Caki2 (cell line): ENCODE results near the gene CRY2. TPM values are rescaled to one million over a fixed set of nuclear protein-coding genes. Genes with fewer than 3 reads are reported as not detected.
"Not testable (repeated sequence)": the region's sequence is repeated elsewhere in the genome, so short reads cannot be mapped to it uniquely, and the experiment has no call there.

ENCODE experiments used
- DNase-seq: peaks from one replicate; pipeline ENCODE4 v3.0.0-alpha.2; 2015; ENCODE audit warnings: low read depth
- in situ Hi-C: cut with HindIII; loops from 2 replicates; pipeline ENCODE4 v1.10.0; 2016; ENCODE audit warnings: low sequenced_read_pairs, low pct_unique_long_range_greater_than_20kb, mixed read lengths
- total RNA-seq: library from RNA; depleted of rRNA; stranded (reverse); fragments of >200 nt; shearing (Covaris generic); gene quantifications from 2 replicates; pipeline ENCODE4 v1.2.3, GENCODE V29; 2014; ENCODE audit warnings: low replicate concordance

CRY2 gene
- total RNA-seq, 1 experiment from 2014 or later = 6.9 TPM

DNA sequence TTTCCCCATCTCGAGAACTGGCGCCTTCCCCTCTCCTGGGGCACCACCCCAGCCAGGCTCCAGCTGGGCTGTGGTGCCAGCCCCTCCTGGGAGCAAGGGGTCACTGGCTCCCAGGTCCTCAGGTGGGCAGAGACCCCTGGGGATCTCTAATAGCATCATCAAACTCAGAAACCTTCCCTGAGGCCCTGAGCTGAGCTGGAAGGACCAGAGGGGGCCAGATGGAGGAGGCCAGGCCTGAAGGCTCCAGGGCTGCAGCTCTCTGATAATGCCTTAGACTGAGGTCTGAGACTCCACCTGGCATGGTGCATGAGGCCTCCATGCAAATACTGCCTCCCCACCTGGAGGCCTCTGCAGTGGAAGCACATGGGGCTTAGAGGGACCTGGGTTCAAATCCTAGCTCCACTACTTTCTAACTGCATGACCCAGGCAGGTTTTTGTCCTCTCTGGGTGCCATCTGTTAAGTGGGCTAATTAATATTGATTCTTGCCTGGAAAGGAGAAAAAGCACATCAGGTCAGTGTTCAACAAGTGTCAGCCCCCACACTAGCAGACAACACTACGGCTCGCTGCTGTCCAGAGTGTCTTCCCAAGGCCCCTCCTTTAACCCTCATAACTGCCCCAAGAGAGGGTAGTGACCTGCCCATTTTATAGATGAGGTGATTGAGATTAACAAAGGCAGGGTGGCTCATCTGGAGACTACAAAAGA lies 39.7 kb downstream of the CRY2 start:
- in situ Hi-C loops = no loop called here
- no peak for DNase-seq

DNA sequence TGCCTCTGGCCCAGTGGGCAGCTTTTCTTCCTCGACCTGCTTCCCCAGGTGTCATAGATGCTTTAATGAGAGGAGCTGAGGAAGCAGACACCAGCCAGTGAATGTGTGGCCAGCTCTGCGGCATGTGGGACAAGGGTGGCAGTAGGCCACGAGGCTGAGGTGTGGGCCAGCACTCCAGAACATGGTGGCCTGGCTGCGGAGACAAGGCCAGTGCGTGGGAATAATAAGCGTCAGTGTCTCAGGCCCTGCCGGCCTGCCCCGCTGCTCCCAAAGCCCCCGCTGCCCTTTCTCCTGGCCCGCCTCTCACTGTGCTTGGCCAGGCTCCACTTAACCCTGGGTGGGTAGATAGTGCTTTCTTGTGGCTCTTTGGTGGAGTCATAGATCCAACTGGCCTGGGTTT lies 40.3 kb downstream of the CRY2 start:
- in situ Hi-C loops = no loop called here
- DNase-seq = no peak

DNA sequence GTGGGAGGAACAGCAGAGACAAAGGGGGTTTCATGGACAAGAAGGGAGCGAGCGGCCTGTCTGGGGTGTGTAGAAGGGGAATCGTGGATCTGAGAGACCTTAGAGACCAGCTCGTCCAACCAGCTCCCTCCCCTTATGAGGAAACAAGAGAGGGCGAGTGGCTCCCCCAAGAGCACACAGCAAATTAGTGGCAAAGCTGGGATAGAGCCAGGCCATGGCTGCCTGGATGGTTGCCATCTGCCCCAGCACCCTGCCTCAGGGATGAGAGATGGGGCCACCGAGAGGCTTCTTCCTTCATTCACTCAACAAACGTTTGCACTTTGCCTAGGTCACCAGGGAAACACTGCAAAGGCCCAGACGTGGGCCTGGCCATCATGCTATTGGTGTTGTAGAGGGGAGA lies 42.3 kb downstream of the CRY2 start:
- in situ Hi-C loops = no loop called here
- no peak for DNase-seq

DNA sequence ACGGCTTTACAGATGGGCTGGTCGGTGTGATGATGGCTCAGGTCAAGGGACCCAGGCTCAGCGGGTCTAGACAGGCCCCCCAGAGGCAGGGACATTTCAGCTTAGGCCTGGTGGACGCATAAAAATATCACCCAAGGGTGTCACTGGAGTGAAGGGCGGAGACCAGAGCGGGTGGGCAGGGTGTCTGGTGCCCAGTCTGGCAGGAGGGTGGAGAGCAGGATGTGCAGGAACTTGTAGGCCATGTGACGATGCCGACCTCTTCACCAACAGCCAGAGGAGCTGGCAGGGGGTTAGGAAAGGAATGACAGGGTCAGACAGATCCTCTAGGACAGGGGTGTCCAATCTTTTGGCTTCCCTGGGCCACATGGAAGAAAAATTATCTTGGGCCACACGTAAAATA lies 42.7 kb downstream of the CRY2 start:
- in situ Hi-C loops = no loop called here
- DNase-seq = no peak

DNA sequence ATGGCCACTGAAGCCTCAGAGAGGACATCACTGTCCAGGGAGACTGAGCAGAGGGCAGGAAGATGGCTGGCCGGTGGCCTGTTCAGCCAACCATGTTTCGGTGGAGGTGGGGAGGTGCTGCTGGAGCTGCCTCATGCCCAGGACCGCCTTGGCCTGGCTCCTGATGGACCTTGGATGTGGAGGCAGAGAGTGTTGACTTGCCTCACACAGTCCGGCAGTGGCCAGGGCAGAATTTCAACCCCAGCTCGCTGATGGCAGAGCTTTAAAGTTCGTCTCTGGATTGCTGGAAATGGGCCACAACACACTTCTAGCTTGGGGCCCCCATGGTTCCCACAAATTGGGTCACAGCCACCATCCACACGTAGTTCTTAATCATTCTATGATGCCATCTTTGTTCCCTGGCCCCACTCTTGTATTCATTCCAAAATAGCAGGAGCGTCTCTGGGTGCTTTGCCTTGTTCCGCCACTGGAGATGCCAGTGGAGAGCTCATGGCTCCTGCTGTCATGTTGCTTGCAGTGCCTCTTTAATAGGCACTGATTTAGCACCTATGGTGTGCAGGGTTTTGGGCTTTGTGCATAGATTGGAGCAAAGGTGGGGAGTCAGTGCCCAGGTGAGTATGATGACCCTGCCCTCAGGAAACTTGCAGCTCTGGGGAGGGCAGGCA lies 43.7 kb downstream of the CRY2 start:
- DNase-seq = no peak
- in situ Hi-C loops = no loop called here

DNA sequence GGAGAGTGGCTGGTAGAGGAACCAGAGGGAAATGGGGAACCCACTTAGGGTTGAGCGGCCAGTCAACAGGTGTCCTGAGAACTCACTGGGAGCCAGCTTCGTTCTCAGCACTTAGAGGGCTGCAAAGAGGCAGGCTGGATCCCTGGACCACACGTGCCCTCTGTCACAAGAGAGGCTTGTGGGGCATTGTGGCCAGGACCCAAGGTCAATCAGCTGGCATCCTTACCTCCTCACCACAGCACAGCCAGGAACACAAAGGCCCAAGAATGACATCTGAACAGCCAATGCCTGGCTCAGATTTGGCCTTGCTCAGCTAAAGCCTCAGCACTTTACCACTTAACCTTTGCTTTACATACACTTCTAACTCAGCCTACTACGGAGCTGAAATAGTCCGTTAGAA lies 45.6 kb downstream of the CRY2 start:
- DNase-seq = no peak
- in situ Hi-C loops = no loop called here

DNA sequence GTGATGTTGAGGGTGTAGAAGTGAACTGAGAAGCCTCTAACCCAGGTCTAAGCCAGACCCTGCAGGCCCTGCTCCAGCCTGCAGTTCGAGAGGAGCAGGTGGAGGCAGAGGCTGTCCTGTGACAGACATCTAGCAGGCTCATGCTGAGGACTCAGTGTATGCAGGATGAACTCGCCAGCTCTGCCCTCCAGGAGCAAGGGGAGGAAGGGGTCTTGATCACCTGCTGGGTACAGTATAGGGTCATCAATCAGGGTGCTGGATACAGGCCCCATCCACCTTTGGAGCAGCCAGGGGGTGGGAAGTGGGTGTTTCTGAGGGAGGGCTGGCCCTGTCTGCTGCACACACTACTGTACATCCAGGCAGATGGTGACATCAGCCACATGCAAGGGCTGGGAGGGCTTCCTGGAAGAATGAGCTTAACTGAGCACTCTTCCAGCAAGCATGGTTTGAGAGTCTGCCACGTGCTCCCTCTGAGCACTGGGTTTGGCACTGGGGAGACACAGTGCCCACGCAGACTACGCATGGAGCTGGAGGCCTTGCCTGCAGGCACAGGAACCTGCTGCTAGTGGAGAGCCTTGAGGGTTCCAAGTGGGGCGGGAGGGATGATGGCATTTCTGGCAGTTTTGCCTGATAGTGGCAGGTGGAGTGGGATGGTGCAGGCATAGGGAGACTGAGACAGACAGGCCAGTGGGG lies 47.4 kb downstream of the CRY2 start:
- in situ Hi-C loops = no loop called here

DNA sequence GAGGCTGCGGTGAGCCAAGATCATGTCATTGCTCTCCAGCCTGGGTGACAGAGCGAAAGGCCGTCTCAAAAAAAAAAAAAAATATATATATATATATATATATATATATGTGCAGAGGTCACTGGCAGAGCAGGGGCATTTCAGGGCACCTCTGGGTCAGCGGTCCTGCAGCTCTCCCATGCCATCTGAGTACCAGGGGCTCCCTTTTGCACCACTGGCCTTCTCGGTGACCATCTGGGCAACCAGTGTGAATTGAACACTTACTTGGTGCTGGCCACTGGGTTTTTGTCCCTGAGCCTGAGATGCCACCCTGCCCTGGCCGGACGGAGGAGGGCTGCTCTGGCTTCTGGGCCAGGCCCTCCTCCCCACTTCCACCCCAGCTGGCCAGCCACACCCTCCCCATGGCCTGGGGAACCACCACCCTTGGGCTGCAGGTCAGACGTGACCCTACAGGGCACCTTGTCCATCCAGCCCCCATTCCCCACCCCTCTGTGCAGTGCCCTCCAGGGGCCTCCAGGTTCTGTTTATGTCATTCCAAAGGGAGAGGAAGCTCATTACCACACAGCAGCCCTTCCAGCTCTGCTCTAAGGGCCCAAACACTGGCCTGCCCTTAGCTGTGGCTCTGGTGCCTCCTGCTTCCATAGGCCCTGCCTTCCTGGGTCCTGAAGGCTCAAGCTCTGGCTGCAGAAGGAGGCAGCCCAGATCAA lies 48.4 kb downstream of the CRY2 start:
- no peak for DNase-seq
- in situ Hi-C loops = no loop called here

More for the DNA sequence above, 47.4 kb downstream of the CRY2 start:
- DNase-seq = no peak

DNA sequence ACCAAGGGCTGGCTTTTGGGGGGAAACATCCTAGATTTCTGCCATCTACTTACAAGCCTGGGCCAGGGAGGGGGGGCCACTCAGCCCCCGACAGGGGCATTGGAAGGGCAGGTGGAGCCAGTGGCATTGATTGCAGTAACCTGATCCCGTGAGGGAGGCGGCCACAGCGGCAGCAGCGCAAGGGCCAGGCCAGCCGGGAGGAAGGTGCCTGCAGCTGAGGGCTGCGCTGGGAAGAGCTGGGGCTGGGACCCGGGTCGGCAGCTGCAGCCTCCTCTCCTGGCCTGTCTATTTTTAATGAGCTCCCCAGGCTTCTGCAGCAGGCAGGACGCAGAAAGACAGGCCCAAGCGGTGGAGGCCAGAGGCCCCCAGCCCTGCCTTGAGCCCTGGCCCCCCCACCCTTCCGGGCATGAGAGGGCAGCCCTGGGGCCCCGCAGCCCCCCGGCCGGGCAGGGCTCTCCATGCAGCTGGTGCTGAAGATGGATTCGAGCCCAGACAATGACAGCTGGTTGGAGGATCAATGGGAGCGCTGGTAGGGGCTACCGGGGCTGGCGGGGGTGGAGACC lies 49.2 kb downstream of the CRY2 start:
- DNase-seq = no peak
- in situ Hi-C loops = no loop called here

DNA sequence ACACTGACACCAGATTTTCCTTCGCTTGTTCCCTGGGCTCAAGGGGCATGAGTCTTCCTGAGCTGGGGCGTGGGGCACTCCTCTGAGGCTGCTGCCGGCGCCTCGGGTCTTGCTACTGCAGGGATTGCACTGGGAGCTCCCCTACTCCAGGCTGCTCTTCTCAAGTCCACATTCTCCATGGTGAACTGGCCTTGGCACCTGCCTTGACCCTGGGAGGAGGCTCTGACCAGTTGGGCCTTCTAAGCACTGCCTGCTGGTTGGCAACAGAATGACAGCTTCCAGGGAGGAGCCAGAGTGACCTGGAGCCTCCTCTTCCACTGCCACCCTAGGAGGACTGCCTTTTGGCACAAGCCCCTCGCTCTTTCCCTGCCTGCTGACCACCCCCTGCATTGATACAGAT lies 50.3 kb downstream of the CRY2 start:
- DNase-seq = no peak
- in situ Hi-C loops = no loop called here

DNA sequence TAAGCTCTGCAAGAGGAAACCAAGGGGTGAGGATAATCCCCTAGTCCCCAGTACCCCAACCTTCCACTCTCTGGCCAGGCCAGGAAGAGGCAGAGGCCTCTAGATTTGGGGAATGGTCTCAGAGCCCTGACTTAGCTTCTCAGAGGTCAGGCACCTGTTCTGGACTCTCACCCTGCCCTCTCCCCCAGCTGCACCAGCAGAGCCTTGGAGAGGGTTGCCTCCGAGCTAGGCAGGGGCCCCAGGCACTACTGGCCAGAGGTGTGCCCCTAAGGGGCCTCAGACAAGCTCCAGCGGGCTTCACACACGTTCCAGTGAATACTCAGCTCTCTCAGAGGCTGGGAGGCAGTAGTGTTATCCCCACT lies 51.8 kb downstream of the CRY2 start:
- no peak for DNase-seq
- in situ Hi-C loops = no loop called here

DNA sequence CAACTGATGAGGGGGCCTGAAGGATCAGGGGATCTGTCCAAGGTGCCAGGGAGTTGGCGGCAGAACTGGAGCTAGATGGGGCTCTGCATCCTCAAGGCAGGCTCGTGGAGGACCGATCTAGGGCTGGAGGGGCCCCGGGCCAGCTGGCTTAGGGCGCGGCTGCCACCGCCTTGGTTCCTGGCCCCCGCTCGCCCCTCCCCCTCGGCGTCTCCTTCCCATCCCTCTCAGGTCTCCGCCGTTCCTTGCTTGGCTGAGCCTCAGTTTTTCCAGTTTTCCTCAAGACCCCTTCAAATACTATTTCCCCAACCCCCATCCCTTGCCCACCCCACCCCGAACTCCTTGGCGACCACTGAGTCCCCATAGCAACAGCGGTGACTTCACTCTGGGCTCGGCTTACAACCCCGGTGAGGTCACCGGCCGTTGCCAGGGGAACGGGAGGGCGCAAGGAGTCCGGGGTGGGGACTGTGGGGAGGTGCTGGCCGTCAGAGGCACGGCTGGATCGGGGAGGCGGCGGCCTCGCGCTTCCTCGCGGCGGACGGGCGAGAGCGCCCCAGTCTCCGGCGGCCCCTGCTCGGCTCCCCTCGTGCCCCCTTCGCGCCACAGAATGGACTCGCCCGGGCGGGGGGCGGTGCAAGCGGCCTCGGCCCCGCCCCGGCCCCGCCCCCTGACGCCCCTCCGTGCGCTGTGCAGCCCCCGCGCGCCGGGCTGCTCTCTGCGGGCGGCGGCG lies 52.3 kb downstream of the CRY2 start:
- DNase-seq = peak; percentile 80
- in situ Hi-C loops = no loop called here

DNA sequence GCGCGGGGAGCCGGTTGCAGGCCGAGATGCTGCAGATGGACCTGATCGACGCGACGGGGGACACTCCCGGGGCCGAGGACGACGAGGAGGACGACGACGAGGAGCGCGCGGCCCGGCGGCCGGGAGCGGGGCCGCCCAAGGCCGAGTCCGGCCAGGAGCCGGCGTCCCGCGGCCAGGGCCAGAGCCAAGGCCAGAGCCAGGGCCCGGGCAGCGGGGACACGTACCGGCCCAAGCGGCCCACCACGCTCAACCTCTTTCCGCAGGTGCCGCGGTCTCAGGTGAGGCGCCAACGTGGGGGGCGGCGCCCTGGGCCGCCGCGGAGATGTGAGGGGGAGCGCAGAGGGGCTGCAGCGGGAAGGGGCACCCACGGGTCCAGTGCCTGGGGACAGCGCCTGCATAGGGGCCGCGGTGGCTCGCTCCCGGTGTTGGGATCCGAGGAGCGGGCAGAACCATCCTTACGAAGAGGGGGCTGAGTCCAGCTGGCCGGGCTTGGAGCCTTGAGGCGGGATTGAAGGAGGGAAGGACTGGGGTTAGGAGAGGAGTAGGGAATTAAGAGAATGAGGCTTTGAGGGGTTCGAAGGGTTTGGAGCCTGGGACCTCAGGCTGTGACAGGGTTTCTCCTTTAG lies 53.0 kb downstream of the CRY2 start:
- in situ Hi-C loops, DNase-seq: not testable (repeated sequence)

DNA sequence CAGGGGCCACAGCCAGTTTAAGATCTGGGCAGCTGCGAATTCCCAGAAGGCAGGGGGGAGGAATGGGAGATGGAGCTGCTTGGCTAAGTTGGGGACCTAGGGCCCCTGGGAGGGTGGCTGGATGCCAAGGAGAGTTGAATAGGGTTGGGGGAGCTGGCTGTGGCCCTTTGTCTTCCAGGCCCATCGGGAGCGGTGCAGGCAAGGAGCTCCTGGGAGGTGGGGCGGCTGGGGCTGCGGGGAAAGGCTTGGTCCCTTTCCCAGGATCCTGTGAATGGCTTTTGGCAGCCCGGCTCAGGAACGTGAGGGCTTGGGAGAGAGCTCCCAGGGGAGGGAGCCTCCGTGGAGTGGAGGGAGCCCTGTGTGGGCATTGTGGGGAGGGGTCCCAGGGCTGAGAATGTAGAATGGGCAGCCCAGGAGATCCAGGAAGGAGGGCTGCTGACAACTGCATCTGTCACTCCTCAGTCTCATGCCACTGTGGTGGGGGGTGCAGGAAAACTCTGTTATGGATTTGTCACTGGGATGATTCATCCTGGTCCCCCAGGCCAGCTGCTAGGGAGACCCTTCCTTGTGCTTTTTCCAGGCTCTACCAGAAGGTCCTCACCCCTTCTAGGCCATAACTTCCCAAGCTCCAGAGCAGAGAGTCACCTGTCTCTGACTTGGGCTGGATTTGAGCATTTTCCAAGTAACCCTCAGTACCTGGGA lies 53.8 kb downstream of the CRY2 start:
- DNase-seq = no peak
- in situ Hi-C loops = no loop called here

DNA sequence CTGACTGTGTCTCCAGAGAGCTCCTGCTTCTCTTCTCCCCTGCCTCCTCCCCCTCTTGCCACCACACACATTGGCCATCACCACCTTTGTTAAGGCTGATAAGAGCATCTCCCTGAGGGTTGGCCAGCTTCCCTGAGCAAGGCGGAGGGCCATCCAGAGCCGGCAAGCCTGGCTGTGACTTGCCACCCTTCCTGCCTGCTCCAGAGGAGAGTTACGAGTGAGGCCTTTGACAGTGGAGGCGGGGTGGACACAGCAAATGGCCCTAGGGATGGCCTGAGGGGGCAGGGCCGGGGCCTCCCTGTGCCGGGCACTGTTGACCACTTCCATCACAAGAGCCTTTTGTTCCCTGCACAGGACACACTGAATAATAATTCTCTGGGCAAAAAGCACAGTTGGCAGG lies 54.4 kb downstream of the CRY2 start:
- no peak for DNase-seq
- in situ Hi-C loops = no loop called here

DNA sequence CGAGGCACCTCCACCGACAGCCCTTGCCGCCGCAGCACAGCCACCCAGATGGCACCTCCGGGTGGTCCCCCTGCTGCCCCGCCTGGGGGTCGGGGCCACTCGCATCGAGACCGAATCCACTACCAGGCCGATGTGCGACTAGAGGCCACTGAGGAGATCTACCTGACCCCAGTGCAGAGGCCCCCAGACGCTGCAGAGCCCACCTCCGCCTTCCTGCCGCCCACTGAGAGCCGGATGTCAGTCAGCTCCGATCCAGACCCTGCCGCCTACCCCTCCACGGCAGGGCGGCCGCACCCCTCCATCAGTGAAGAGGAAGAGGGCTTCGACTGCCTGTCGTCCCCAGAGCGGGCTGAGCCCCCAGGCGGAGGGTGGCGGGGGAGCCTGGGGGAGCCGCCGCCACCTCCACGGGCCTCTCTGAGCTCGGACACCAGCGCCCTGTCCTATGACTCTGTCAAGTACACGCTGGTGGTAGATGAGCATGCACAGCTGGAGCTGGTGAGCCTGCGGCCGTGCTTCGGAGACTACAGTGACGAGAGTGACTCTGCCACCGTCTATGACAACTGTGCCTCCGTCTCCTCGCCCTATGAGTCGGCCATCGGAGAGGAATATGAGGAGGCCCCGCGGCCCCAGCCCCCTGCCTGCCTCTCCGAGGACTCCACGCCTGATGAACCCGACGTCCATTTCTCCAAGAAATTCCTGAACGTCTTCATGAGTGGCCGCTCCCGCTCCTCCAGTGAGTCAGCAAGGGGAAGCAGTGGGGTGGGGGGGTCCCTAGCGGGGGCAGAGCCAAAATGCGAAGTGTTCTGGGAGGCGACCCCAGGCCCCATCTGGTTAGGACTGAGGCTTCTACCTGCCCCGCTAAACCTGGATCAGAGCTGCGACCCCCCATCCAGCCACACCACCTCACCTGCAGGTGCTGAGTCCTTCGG lies 55.4 kb downstream of the CRY2 start:
- in situ Hi-C loops = no loop called here
- no peak for DNase-seq
